SK-N-SH treated with all-trans-retinoic acid at 6 μM for 48 hours (cell line): ENCODE data around the gene ATP11A.

Experiments used
- ATAC-seq: fragments of 200-7000 bp; cut with Tn5 transposase; 3 replicates; pipeline ENCODE4 v1.9.1; 2020; ENCODE audit warnings: mild to moderate bottlenecking, moderate library complexity
- BACH2 ChIP-seq: fragments of 250-450 bp; sonication (Bioruptor Pico); IDR thresholded peaks from 2 replicates; pipeline ENCODE4 v1.9.0; 2021; ENCODE audit warnings: mild to moderate bottlenecking, borderline replicate concordance
- CREB5 ChIP-seq: fragments of 250-450 bp; sonication (Bioruptor Pico); IDR thresholded peaks from 2 replicates; pipeline ENCODE4 v1.5.1; 2020; ENCODE audit warnings: low read depth, mild to moderate bottlenecking, moderate library complexity
- CSDC2 ChIP-seq: fragments of 250-450 bp; sonication (Bioruptor Pico); IDR thresholded peaks from 2 replicates; pipeline ENCODE4 v1.5.0; 2020; ENCODE audit warnings: mild to moderate bottlenecking, moderate library complexity
- CSRNP3 ChIP-seq: fragments of 250-450 bp; sonication (Bioruptor Pico); IDR thresholded peaks from 2 replicates; pipeline ENCODE4 v1.5.1; 2021; ENCODE audit warnings: mild to moderate bottlenecking, moderate library complexity
- GLIS3 ChIP-seq: fragments of 250-450 bp; sonication (Bioruptor Pico); IDR thresholded peaks from 2 replicates; pipeline ENCODE4 v1.5.0; 2020; ENCODE audit warnings: mild to moderate bottlenecking, moderate library complexity
- ISL1 ChIP-seq: fragments of 250-450 bp; sonication (Bioruptor Pico); IDR thresholded peaks from 2 replicates; pipeline ENCODE4 v2.1.2; 2022; ENCODE audit warnings: mild to moderate bottlenecking, moderate library complexity
- OSR1 ChIP-seq: fragments of 250-450 bp; sonication (Bioruptor Pico); IDR thresholded peaks from 2 replicates; pipeline ENCODE4 v1.8.0; 2022; ENCODE audit warnings: moderate library complexity, mild to moderate bottlenecking, inconsistent platforms
- PATZ1 ChIP-seq: fragments of 250-450 bp; sonication (Bioruptor Pico); IDR thresholded peaks from 2 replicates; pipeline ENCODE4 v1.8.0; 2020; ENCODE audit warnings: mild to moderate bottlenecking, moderate library complexity, borderline replicate concordance
- POU6F1 ChIP-seq: fragments of 250-450 bp; sonication (Bioruptor Pico); IDR thresholded peaks from 2 replicates; pipeline ENCODE4 v1.8.0; 2021; ENCODE audit warnings: low read depth, mild to moderate bottlenecking, moderate library complexity, borderline replicate concordance
- PPARA ChIP-seq: fragments of 250-450 bp; sonication (Bioruptor Pico); IDR thresholded peaks from 2 replicates; pipeline ENCODE4 v1.5.0; 2020; ENCODE audit warnings: mild to moderate bottlenecking, borderline replicate concordance
- RARB ChIP-seq: fragments of 250-450 bp; sonication (Bioruptor Pico); IDR thresholded peaks from 2 replicates; pipeline ENCODE4 v1.8.0; 2021; ENCODE audit warnings: mild to moderate bottlenecking, moderate library complexity
- SNAI2 ChIP-seq: fragments of 250-450 bp; sonication (Bioruptor Pico); IDR thresholded peaks from 2 replicates; pipeline ENCODE4 v1.5.0; 2020; ENCODE audit warnings: mild to moderate bottlenecking, moderate library complexity
- TCF4 ChIP-seq: fragments of 250-450 bp; sonication (Bioruptor Pico); IDR thresholded peaks from 2 replicates; pipeline ENCODE4 v1.8.0; 2021; ENCODE audit warnings: mild to moderate bottlenecking, moderate library complexity, borderline replicate concordance
- TOX ChIP-seq: fragments of 250-450 bp; sonication (Bioruptor Pico); IDR thresholded peaks from 2 replicates; pipeline ENCODE4 v1.8.0; 2021; ENCODE audit warnings: mild to moderate bottlenecking, moderate library complexity, borderline replicate concordance
- TSHZ2 ChIP-seq: fragments of 250-450 bp; sonication (Bioruptor Pico); IDR thresholded peaks from 2 replicates; pipeline ENCODE4 v1.5.0; 2020; ENCODE audit warnings: mild to moderate bottlenecking, moderate library complexity
- ZC3H10 ChIP-seq: fragments of 250-450 bp; sonication (Bioruptor Pico); IDR thresholded peaks from 2 replicates; pipeline ENCODE4 v1.5.1; 2021; ENCODE audit warnings: mild to moderate bottlenecking, moderate library complexity
- ZFP3 ChIP-seq: fragments of 250-450 bp; sonication (Bioruptor Pico); IDR thresholded peaks from 2 replicates; pipeline ENCODE4 v1.5.0; 2020; ENCODE audit warnings: mild to moderate bottlenecking, moderate library complexity
- ZFP30 ChIP-seq: fragments of 450-650 bp; formaldehyde crosslinking; IDR thresholded peaks from 2 replicates; pipeline ENCODE4 v1.5.0; 2022; ENCODE audit warnings: mild to moderate bottlenecking, moderate library complexity
- ZNF565 ChIP-seq: fragments of 450-650 bp; formaldehyde crosslinking; conservative IDR thresholded peaks from 2 replicates; pipeline ENCODE4 v1.5.0; 2020; ENCODE audit warnings: low read depth, mild to moderate bottlenecking, moderate library complexity
- ZNF70 ChIP-seq: fragments of 450-650 bp; formaldehyde crosslinking; IDR thresholded peaks from 2 replicates; pipeline ENCODE4 v1.5.0; 2020; ENCODE audit warnings: mild to moderate bottlenecking, moderate library complexity

ATP11A gene

GRCh38 chr13:112813552-112813951 lies 123.7 kb downstream of the ATP11A start:
- TF ChIP-seq POU6F1 (CRISPR knock-in tag) (no peak), ZFP3 (CRISPR knock-in tag) (no peak), SNAI2 (CRISPR knock-in tag) (no peak), CREB5 (no peak), RARB (no peak), BACH2 (CRISPR knock-in tag) (no peak), GLIS3 (CRISPR knock-in tag) (no peak), CSRNP3 (CRISPR knock-in tag) (no peak), ZC3H10 (CRISPR knock-in tag) (no peak), OSR1 (CRISPR knock-in tag) (no peak), PATZ1 (CRISPR knock-in tag) (no peak), ZNF565 (CRISPR knock-in tag) (no peak), CSDC2 (CRISPR knock-in tag) (no peak), ZNF70 (CRISPR knock-in tag) (no peak), TSHZ2 (no peak), ZFP30 (no peak), TOX (CRISPR knock-in tag) (no peak), PPARA (CRISPR knock-in tag) (no peak), TCF4 (no peak)
- ATAC-seq = no peak

- ATAC-seq = peak; percentile 92
- TF ChIP-seq CREB5 (no peak), OSR1 (CRISPR knock-in tag) (no peak), ZC3H10 (CRISPR knock-in tag) (no peak), ISL1 (no peak), TCF4 (no peak), BACH2 (CRISPR knock-in tag) (no peak), RARB (no peak)
- TF ChIP-seq, all 23 proteins: peak for 0
Observed at GRCh38 chr13:112814905-112815585, 125.2 kb downstream of the ATP11A start.

- TF ChIP-seq ZFP3 (CRISPR knock-in tag) (no peak), PPARA (CRISPR knock-in tag) (no peak), BACH2 (CRISPR knock-in tag) (no peak), CSRNP3 (CRISPR knock-in tag) (no peak), TCF4 (no peak), CSDC2 (CRISPR knock-in tag) (no peak), CREB5 (no peak)
- TF ChIP-seq, all 23 proteins: peak for 0
- no peak for ATAC-seq
Observed at GRCh38 chr13:112815871-112816270, 126.0 kb downstream of the ATP11A start.
